ENCODE results near the gene TFR2.

GRCh38 chr7:100586266-100587025, 54.9 kb downstream of the TFR2 start, which contains the start of gene FBXO24:
- TF ChIP-seq, protein P1, sequence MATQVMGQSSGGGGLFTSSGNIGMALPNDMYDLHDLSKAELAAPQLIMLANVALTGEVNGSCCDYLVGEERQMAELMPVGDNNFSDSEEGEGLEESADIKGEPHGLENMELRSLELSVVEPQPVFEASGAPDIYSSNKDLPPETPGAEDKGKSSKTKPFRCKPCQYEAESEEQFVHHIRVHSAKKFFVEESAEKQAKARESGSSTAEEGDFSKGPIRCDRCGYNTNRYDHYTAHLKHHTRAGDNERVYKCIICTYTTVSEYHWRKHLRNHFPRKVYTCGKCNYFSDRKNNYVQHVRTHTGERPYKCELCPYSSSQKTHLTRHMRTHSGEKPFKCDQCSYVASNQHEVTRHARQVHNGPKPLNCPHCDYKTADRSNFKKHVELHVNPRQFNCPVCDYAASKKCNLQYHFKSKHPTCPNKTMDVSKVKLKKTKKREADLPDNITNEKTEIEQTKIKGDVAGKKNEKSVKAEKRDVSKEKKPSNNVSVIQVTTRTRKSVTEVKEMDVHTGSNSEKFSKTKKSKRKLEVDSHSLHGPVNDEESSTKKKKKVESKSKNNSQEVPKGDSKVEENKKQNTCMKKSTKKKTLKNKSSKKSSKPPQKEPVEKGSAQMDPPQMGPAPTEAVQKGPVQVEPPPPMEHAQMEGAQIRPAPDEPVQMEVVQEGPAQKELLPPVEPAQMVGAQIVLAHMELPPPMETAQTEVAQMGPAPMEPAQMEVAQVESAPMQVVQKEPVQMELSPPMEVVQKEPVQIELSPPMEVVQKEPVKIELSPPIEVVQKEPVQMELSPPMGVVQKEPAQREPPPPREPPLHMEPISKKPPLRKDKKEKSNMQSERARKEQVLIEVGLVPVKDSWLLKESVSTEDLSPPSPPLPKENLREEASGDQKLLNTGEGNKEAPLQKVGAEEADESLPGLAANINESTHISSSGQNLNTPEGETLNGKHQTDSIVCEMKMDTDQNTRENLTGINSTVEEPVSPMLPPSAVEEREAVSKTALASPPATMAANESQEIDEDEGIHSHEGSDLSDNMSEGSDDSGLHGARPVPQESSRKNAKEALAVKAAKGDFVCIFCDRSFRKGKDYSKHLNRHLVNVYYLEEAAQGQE (IDR thresholded peaks at IDR 0.05; ENCODE audit: insufficient read depth in 1 of 2, low read depth in 2 of 2, low read length in 2 of 2), result no peak
- TF ChIP-seq POLR2AphosphoS5 (IDR thresholded peaks at IDR 0.05; ENCODE audit: low read depth, low read length), result peak; percentile 65; the same call in 1 of the 2 replicates

All from PFSK-1 (cell line).